Stimulated activated CD4-positive, alpha-beta T cell treated with anti-CD3 and anti-CD28 coated beads, Interleukin-12 subunit alpha, Interleukin-12 subunit beta, amount 100 ng/mL, for 4 hours (primary cell): ENCODE measurements around the gene NBPF4.
A peak's percentile ranks its signal among the peaks of the same experiment; 100 is the strongest.
"Not testable (repeated sequence)": the region's sequence is repeated elsewhere in the genome, so short reads cannot be mapped to it uniquely, and the experiment has no call there.

Source experiments
- DNase-seq: peaks from one replicate; pipeline ENCODE4 v3.0.0-alpha.2; 2020

Gene NBPF4

GRCh38 chr1:108209456-108210108, 34.3 kb downstream of the NBPF4 start:
- DNase-seq = peak; percentile 3

- DNase-seq = no peak
These were observed 35.0 kb downstream of the NBPF4 start for GRCh38 chr1:108208724-108209446.

GRCh38 chr1:108203582-108203981, 40.3 kb downstream of the NBPF4 start:
- DNase-seq = not testable (repeated sequence)

GRCh38 chr1:108201687-108202086, 42.2 kb downstream of the NBPF4 start:
- DNase-seq = no peak

GRCh38 chr1:108200687-108201051, 43.2 kb downstream of the NBPF4 start:
- peak; percentile 11 for DNase-seq

- DNase-seq = peak; percentile 66
These were observed 43.8 kb downstream of the NBPF4 start, which contains the start of gene SLC25A24 for GRCh38 chr1:108199781-108200686. Gene SLC25A24, minus strand, starts transcription at chr1:108200343. Its CDS starts 205 bp downstream, at chr1:108200138.

- DNase-seq = no peak
These were observed 44.6 kb downstream of the NBPF4 start for GRCh38 chr1:108199201-108199691.

- no peak for DNase-seq
These were observed 49.8 kb downstream of the NBPF4 start for GRCh38 chr1:108194051-108194450.

GRCh38 chr1:108193333-108193732, 50.5 kb downstream of the NBPF4 start:
- no peak for DNase-seq

GRCh38 chr1:108192581-108192980, 51.3 kb downstream of the NBPF4 start:
- DNase-seq = no peak

- DNase-seq = no peak
These were observed 53.0 kb downstream of the NBPF4 start for GRCh38 chr1:108190686-108191416.

GRCh38 chr1:108190001-108190634, 53.8 kb downstream of the NBPF4 start:
- DNase-seq = no peak

- DNase-seq = no peak
These were observed 55.1 kb downstream of the NBPF4 start for GRCh38 chr1:108188801-108189200.

- no peak for DNase-seq
These were observed 60.7 kb downstream of the NBPF4 start for GRCh38 chr1:108182959-108183700.

- no peak for DNase-seq
These were observed 64.9 kb downstream of the NBPF4 start for GRCh38 chr1:108179018-108179417.
